GM03348 (cell line): ENCODE measurements around the gene PID1.
A peak's percentile ranks its signal among the peaks of the same experiment; 100 is the strongest.
"Not testable (repeated sequence)": the region's sequence is repeated elsewhere in the genome, so short reads cannot be mapped to it uniquely, and the experiment has no call there.

Experiments used
- DNase-seq: peaks from one replicate; pipeline ENCODE4 v3.0.0; 2012; ENCODE audit warnings: low spot score

The PID1 gene

GRCh38 chr2:229212241-229212640 lies 58.8 kb downstream of the PID1 start:
- DNase-seq, result no peak

GRCh38 chr2:229210641-229211040 lies 60.4 kb downstream of the PID1 start:
- no peak for DNase-seq

- DNase-seq, result no peak
These were observed 64.5 kb downstream of the PID1 start for GRCh38 chr2:229206548-229206947.

- no peak for DNase-seq
These were observed 65.4 kb downstream of the PID1 start for GRCh38 chr2:229205704-229206103.

DNA sequence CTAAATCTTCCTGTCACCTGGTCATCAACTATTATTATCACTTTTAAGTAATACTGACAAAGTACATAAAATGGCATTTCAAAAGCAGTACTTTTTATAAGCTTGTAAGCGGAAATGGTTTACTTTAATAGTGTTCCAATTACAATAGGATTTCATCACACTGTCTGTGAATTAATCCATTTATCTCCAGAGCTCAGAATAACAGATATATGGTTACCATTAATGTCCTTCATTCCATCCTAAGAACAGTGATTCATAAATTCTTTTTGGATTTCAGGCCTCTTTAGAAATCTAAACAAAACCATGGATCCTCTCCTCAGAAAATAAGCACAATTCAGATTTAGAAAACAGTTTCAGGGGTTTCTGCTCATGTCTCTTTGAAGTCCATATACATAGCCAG lies 68.4 kb downstream of the PID1 start:
- peak; percentile 13 for DNase-seq

- DNase-seq, result no peak
These were observed 69.6 kb downstream of the PID1 start for GRCh38 chr2:229201521-229201920.

DNA sequence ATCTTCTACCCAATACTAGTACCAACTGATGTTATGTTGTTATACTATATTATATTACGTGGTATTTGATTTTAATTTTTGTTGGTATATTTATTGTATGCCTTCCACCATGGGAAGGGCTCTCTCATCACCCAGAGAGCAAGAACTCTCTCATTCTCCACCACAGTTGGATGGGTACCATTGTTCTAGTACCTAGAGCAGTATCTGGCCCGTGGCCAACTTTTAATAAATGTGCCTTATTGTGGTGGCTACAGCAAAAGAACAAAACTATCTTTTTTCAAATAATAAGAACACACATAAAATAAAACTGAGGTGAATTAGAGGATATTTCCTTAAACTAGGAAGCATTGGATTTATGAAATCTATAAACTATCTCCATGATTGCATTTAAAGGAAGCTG lies 71.8 kb downstream of the PID1 start:
- no peak for DNase-seq

GRCh38 chr2:229196448-229196847 lies 74.6 kb downstream of the PID1 start:
- no peak for DNase-seq

GRCh38 chr2:229195346-229195947 lies 75.6 kb downstream of the PID1 start:
- DNase-seq, result no peak

DNA sequence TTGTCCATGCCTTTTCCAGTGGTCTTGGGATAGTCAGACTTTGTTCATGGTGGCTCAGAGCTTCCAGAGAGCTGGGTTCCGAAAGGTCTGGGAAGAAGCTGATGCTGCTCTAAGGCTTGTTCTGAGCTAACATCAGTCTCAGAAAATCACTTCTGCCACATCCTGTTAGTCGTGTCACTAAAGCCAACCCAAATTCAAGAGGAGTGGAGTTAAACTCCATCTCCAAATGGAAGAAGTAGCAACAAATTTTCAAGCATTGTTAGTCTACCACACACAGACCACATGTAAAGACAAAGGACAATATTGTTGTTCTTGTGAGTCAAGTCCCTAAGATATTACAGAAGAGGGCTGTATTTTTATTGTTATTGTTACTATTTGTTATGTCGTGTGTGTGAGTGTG lies 77.8 kb downstream of the PID1 start:
- DNase-seq, result no peak

- no peak for DNase-seq
These were observed 79.7 kb downstream of the PID1 start for GRCh38 chr2:229191413-229191812.

GRCh38 chr2:229187123-229187522 lies 84.0 kb downstream of the PID1 start:
- DNase-seq, result not testable (repeated sequence)

GRCh38 chr2:229181641-229182040 lies 89.4 kb downstream of the PID1 start:
- no peak for DNase-seq

DNA sequence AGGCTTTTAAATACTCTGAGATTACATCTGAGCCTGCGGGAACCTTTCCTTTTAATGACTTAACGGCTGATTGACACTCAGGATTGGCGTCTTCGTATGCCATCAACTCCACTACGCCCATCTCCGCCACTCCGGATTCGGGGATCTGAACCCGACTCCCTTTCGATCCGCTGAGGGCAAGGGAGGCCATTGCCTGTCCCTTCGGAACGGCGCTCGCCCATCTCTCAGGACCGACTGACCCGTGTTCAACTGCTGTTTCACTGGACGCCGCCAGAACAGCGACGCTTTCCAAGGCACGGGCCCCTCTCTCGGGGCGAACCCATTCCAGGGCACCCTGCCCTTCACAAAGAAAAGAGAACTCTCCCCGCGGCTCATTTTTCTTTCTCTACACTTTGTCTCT lies 90.4 kb downstream of the PID1 start:
- no peak for DNase-seq

DNA sequence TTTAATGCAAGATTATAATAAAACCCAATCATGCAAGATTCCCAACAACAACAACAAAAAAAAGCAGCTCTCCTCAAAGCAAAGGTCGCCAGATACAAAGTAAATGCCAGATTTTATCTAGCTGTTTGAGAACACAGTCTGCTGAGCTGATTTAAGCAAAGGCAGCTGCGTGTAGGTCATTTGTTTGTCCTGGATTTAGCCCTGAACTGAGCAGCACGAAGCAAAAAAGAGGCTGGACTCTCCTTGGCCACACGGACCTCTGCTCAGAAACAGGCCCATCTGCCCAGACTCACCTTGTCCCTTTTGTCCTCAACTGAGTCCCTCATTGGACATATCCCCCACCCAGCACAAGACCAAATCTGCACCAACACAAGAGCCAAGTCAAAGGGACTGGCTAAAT lies 91.5 kb downstream of the PID1 start:
- no peak for DNase-seq

- DNase-seq, result no peak
These were observed 92.4 kb downstream of the PID1 start for GRCh38 chr2:229178706-229179105.

- no peak for DNase-seq
These were observed 93.0 kb downstream of the PID1 start for GRCh38 chr2:229178117-229178516.

DNA sequence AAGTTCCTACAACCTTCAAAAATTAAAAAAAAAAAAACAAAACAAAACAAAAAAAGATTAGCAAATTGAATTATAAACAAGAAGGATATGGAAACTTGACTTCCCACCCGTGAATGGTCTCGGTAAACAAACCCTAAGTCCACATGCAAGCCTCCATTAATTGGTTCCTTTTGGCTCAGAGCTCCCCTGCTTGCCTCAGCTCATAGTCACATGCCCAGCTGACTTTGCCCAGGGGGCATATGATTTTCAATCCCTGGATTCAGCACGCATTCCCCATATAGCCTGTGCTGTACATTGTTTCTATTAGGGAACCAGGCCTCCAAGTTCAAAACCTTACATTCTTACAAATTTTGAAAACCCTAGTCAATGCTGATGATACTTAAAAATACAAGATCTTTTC lies 95.0 kb downstream of the PID1 start:
- DNase-seq, result no peak

- DNase-seq, result no peak
These were observed 95.6 kb downstream of the PID1 start for GRCh38 chr2:229175497-229175863.

- peak; percentile 9 for DNase-seq
These were observed 96.1 kb downstream of the PID1 start for GRCh38 chr2:229174794-229175496.

DNA sequence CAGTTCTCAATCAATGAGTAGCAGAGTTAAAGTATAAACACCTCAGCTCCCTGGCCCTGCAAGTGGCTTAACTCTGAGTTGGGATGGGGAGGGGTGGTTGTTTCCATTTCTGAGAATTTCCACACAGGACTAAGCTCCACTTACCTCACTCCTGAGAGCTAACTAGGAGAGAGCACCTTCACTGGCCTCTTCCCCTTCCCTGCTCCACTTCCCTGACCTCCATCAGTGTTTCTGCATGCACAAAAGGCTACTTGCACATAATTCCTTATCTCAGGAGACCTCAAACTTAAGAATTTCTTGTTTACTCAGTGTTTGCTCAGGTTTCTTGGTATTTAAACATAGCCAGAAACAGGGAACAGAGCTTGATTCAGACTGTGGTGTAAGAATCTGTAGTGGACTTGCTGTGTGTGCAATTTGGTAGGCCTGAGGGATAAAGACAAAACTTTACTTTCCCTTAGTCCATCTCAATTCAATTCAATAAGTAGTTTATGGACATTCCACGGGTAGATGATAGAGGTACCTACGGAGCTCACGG lies 97.2 kb downstream of the PID1 start:
- no peak for DNase-seq

DNA sequence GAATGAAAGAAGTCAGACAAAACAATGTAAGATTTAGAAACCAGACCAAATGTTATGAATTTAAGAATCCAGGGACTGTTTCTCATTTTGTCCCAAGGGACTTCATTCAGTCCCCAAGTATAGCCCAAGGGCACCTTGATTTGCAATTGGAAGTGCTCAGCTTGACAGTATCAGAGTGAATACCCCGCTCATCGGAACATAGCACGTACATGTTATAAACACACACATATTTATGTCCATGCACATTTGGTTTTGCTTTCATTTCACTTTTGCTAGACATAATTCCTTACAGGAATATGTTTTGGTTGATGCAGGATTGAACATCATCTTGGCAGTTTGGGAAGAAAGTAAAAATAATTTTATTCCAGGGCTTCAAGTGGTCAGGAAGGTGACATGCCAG lies 100.2 kb downstream of the PID1 start:
- no peak for DNase-seq

GRCh38 chr2:229170171-229170570 lies 100.9 kb downstream of the PID1 start:
- DNase-seq, result no peak

DNA sequence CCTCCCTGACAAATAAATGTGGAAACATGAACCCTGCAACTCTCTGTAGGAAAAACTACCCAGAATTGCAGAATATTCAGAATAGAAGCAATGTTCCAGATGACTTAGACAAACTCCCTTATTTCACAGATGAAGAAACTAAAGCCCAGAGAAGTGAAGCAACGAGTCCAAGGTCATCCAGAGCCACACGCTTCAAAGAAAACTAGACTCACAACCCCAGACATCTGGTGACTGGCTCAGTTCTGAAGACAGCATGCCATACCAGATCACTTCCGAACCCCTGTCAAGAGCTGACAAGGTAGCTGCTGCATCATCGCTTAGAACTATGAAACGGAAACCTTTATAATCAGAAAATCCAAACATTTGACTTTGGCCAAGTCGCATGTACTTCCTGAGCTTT lies 101.3 kb downstream of the PID1 start:
- DNase-seq, result peak; percentile 11
